Liver (tissue), 3 donors: ENCODE results near the gene OR10G8.

Source experiments
- CTCF ChIP-seq: fragments of 150-350 bp; IDR thresholded peaks from 2 replicates; pipeline ENCODE4 v1.5.1; 2017; ENCODE audit warnings: improper control_type of control experiment, low read depth, low read length; ENCODE audit not compliant: missing input control
- FOXA1 ChIP-seq: IDR thresholded peaks from 2 replicates; pipeline ENCODE4 v1.6.1; 2016; ENCODE audit warnings: antibody characterized with exemption
- JUND ChIP-seq, 2 donors: IDR thresholded peaks; 2 replicates each; pipeline ENCODE4 v1.6.1; 2016; ENCODE audit warnings: antibody characterized with exemption in 2 of 2
- RAD21 ChIP-seq, 2 donors: IDR thresholded peaks; 2 replicates each; pipeline ENCODE4 v1.6.1; 2016; ENCODE audit warnings: antibody characterized with exemption in 2 of 2, mild to moderate bottlenecking in 2 of 2
- REST ChIP-seq: IDR thresholded peaks from 2 replicates; pipeline ENCODE4 v1.6.1; 2016; ENCODE audit warnings: antibody characterized with exemption, mild to moderate bottlenecking
- SP1 ChIP-seq: IDR thresholded peaks from 2 replicates; pipeline ENCODE4 v1.6.1; 2018; ENCODE audit warnings: antibody characterized with exemption, mild to moderate bottlenecking
- TAF1 ChIP-seq: conservative IDR thresholded peaks from 2 replicates; pipeline ENCODE4 v1.6.1; 2016; ENCODE audit warnings: antibody characterized with exemption, mild to moderate bottlenecking
- YY1 ChIP-seq: IDR thresholded peaks from 2 replicates; pipeline ENCODE4 v1.6.1; 2016; ENCODE audit warnings: antibody characterized with exemption, mild to moderate bottlenecking
- donor health status: healthy.
- donor health status: healthy.

- TF ChIP-seq CTCF (no peak), RAD21 (IDR thresholded peaks at IDR 0.05) (no peak), JUND (IDR thresholded peaks at IDR 0.05) (no peak), FOXA1 (no peak), YY1 (no peak), SP1 (no peak), TAF1 (no peak), REST (no peak)
Measured at GRCh38 chr11:124079631-124080326, 53.2 kb downstream of the OR10G8 start.
